Inflammatory macrophage treated with lipopolysaccharide for 4 hours (primary cell): ENCODE results near the gene SMURF2.
"Not testable (repeated sequence)": the region's sequence is repeated elsewhere in the genome, so short reads cannot be mapped to it uniquely, and the experiment has no call there.

Experiments
- DNase-seq: peaks from one replicate; pipeline ENCODE4 v3.0.0-alpha.2; 2020

SMURF2 gene

DNA sequence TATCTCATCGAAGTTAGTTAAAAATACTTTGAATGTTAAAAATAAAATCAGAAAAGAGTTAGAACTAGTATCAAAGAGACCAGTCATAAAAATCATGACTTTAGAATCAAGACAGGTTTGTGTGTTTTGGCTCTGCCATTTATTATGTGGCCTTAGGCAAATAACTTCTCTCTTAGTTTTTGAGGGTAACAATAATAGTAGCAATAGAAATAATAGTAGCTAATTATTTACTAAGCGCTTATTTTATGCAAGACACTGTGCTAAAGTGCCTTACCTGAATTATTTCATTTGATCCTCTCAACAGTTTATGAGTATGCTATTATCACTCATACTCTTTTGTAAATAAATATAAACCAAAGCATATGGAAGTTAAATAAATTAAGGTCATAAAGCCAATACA is 77.0 kb downstream of the SMURF2 start:
- no peak for DNase-seq

DNA sequence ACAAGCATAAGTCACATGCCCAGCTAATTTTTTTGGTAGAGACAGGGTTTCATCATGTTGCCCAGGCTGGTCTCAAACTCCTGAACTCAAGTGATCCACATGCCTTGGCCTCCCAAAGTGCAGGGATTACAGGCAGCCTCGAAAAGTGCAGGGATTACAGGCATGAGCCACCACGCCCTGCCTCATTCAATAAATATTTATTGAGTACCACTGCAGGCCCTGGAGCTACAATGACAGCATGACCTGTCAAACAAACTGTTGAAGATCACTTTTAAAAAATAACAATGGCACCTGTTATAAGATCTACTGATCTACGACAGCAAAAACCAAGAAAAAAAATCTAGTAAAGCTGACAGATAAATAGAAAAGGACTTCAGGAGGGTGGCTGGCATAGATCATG is 79.1 kb downstream of the SMURF2 start:
- DNase-seq = no peak

DNA sequence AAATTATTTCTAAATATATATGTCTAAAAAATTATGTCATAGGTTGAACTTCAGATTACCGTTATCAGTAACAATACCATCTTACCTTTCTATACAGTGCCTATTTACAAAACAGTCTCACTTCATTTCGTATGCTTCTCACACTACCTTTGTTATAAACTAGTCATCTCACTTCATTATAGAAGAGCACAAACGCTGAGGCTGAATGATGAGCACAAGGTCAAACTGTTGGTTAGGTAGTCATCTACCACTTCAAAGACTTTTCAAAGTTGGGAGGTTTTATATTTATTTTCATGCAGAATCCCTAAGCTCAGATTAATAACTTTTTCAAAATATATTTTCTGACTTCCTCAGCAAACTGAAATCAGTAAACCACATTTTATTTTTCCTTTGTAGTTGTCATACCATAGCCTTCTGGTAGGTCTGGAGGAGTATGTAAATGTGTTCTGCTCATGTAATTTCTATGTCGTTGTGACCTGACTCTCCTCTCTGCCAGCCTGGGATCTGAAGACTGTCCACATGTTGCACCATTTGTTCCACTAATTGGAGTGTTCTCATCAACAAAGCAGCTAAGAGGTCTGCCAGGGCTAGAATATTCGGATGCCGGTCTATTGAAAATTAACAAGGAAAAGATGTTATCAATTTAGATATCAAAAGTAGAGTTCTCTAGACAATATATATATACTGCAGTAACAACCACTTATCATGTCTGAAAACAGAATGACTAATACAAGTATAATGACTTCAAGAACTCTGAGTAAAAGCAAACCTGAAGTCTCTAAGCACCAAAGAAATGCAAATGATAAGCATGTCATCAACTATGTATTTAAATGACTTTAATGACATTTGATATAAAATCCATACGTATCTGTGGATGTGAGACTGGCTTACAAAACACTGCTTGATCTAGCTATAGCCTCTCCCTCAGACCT is 81.5 kb downstream of the SMURF2 start:
- DNase-seq = no peak

DNA sequence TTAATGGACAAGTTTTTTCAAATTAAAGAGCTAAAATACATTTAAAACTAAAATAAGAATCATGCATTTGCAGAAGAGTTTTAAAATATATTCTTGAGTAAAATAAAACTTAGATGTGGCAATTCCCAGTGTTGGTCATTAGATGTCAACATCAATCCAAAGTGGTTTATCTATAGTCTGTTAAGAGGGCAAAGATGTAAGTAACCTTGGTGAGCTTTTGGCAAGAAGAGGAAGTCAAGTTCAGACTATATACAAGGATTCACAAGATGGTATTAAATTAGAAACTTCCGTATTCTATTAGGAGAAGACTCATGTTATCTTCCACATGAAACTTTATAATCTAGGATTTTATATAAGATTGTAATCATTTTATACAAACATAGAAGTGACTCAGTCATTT is 82.2 kb downstream of the SMURF2 start:
- peak; percentile 52 for DNase-seq

DNA sequence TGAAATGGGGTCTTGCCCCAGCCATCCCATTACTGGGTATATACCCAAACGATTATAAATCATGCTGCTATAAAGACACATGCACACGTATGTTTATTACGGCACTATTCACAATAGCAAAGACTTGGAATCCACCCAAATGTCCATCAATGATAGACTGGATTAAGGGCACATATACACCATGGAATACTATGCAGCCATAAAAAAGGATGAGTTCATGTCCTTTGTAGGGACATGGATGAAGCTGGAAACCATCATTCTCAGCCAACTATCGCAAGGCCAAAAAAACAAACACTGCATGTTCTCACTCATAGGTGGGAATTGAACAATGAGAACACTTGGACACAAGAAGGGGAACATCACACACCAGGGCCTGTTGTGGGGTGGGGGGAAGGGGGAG is 85.1 kb downstream of the SMURF2 start:
- not testable (repeated sequence) for DNase-seq

DNA sequence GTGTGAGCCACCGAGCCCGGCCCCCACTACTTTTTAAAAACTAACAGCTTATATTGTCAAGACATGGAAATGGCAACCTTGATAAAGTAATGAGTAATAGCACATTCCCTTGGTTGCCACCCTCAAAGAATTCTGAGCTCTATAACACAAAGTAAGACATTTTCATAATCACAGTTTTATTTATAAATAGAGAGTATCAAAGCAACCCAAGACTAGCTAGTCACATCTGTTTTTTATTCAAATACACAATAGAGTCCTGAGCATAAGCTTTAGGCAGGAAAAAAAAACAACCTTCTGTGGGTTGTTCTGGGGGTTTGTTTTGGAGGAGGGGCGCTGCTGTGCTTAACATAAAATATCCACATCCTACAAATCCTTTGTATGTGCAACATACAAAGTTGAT is 86.7 kb downstream of the SMURF2 start:
- no peak for DNase-seq

DNA sequence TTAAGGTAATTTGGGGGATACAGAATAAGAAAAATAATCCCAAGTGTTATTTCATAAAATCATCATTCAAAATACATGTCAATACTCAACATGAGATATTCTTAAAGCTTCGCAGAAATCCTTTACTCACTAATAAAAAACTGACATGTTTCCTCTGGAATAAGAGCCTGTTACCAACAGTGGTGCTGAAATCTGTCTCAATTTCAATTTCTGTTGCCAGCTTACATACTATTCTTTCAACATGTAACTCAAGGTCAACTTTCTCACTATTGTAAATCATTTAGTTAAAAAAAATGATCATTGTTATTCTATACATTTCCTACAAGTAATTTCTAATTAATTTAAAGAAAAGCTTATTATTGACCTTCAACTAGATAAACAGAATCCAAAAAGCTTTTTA is 87.5 kb downstream of the SMURF2 start:
- DNase-seq = no peak

DNA sequence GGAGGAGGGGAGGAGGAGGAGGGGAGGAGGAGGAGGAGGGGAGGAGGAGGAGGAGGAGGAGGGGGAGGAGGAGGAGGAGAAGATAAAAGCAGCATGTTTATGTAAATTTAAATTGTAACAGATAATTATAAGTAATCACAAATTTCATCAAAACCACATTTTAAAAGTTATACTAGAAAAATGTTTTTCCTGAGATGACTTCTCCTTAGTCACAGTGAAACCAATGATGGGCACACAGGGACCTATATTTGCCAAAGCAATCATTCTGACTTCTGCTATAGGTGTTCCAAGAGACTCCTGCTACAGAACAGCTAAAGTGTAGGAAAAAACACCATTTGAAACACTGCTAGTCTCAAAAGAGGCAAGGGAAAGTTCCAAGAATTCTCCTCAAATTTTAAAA is 88.9 kb downstream of the SMURF2 start:
- DNase-seq = no peak

DNA sequence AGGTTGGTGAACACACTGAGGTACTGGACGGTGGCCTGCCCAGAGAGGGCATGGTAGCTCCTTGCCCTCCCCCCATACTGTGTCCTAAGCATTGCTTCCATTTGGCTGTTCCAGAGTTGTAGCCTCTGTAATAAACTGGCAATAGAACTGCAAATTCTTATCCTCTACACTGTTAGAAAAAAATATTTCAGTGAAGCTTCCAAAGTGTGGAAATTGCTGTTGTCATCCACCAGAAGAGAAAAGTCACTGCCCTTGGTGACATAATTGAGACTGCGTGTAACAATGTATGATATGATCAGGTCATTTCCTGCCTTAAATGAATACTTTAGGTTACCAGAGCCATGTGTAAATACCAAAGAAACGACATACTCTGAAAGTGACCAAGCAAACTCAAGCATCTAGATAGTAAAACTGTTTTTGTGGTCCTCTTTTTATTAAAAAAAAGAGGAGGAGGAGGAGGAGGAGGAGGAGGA is 89.4 kb downstream of the SMURF2 start:
- peak; percentile 77 for DNase-seq

DNA sequence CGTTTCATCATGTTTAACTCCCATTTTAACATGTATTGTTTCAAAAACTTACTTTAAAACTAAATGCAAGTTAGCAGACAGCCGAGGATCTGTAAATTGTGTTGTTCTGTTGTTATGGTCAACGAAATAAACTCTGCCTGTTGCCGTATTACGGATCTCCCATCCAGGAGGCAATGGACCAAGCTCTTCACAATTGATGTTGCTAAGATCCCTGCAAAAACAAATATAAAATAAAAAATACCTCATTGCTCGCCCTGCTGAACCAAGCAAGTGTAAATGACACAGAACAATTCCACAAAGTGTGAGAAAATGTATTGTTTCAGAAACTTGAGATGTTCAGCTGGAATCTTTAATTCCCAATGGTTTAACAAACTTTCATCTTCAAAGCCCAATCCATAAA is 90.4 kb downstream of the SMURF2 start:
- no peak for DNase-seq

DNA sequence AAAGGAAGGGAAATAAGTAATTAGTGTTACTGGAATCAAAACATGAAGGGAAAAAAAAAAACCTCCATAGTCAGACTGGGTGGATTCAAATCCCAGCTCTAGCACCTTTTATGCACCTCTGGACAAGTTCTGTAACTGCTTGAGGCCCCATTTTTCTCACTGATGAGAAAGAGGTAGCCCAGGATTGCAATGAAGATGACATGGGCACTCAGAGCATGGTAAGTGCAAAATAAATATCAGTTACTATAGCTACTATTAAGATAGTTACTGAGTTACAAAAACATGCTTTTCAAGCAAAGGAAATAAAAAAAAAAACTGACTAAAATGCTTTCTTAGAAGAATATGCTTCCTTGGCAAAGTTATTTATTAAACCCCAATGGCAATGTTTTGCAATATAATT is 96.5 kb downstream of the SMURF2 start:
- DNase-seq = no peak

DNA sequence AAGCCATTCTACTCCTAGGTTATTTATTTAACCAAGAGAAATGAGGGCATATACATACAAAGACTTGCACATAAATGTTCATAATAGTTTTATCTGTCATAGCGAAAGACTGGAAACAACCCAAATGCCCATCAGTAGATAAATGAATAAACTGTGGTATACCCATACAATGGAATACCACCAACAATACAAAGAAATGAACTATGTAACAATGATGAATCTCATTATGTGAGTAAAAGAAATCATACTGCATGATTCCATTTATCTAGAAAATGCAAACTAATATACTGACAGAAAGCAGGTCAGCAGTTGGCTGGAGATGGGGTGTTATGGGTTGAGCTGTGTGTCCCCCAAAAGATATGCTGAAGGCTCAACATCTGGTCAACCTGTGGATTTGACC is 98.0 kb downstream of the SMURF2 start:
- DNase-seq = no peak

DNA sequence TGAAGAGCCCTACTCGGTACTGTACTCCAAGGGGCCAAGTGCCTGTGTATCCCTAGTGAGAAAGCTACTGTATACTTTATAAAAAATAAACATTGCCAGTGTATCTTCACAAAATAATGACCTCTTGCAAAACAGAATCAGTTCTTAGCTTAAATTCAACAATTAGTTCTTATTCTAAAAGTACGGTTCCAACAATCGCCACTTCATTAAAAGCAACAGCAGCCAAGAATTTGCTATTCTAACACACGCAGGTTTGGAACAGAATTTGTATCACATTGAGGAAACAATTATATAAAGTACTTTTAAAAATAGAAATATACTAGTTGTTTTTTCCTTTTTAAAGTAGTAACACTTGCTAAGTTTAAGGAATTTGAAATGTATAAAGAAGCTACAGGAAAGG is 106.8 kb downstream of the SMURF2 start:
- DNase-seq = no peak

DNA sequence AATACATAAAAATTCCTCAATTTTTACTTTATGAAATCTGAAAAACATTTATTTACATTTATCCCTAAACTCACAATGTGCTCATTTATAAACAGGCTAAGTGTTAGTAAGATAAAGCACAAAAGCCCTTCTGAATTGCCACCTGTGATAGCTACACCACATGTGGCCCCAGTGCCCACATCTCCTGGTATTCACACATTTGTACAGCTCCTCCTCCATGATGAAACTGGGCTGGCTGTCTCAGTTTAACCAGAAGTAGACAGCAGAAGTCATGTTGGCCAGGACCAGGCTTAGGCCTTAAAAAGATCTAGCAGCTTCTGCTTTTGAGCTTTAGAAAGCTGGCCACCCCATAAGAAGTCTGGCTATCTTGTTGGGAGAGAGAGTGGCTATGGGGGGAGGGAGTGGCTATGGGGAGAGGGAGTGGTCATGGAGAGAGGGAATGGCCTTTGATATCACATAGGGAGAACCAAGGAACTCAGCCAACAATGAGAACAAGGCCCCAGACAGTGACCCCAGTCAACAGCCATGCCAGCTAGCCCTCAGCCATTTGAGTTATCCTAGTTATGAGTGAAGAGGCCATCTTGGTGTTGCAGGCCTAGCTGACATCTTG is 108.0 kb downstream of the SMURF2 start:
- DNase-seq = no peak

DNA sequence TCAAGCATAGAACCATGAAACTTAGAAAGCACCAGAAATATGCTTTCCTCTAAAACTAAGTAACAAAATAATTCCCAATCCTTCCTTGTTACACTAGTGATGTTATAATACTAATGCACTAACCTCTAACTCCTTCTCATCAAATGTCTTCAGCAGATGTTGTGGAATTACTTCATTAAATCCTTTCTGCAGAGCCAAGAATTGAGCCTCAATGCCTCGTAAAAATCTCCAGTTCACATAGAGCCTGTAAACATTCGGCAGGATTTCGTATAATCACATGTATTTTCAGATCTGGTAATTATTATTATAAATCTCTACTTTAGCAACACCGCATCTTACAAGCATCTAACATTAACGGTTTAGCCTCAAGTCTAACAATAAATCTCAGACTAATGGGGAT is 110.6 kb downstream of the SMURF2 start:
- no peak for DNase-seq

DNA sequence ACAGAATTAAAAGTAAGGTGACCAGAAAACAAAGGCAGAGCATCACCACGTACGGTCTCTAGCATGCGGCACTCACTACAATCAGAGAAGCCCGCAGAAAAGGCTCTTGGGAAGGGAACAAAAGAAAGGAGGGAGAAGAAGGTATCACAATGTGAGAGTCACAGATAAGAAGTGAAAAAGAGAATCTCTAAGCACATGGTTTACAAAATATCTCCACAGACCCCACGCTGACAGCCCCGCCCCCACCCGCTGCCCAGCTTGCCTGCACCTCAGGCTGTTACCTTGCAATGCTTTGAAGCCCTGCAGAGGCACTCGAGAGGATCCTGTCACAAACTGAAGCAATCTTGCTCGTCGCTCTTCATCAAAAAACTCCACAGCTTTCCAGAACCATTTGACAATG is 114.8 kb downstream of the SMURF2 start:
- DNase-seq = no peak

DNA sequence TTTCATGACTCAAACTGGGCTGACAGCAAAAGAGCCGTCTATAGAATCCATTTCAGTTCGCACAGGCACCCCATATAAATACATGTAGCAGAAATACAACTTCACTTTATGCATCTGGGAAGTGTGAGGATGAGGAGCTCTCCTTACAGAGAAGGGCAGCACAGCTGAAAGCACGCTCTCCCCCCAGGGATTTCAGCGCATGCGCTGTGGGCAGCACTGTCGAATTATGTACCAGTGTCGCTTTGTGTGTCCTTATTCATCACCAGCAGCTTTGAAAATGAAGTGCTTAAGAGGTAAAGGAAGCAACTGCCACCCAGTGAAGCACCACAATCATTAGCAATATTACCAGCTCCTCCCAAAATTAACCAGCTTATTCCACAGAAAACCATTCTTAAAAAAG is 115.4 kb downstream of the SMURF2 start:
- no peak for DNase-seq

DNA sequence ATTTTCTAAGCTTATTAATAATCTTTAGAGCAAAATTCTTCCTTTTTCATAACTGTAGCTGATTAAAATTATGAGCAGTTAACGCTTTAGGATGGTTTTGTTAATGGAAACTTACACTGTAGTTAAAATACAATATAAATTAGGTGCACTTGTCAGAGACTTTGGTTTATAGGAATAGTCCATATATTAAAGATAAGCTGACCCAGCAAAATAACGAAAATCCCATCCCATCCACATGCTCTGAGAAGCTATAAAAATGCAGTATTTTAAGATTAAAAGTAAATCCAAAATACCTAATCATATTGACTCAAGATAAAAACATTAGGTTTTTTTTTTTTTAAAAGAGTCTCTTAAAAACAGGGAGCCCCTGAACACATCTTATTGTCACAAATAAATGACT is 117.4 kb downstream of the SMURF2 start:
- DNase-seq = no peak

DNA sequence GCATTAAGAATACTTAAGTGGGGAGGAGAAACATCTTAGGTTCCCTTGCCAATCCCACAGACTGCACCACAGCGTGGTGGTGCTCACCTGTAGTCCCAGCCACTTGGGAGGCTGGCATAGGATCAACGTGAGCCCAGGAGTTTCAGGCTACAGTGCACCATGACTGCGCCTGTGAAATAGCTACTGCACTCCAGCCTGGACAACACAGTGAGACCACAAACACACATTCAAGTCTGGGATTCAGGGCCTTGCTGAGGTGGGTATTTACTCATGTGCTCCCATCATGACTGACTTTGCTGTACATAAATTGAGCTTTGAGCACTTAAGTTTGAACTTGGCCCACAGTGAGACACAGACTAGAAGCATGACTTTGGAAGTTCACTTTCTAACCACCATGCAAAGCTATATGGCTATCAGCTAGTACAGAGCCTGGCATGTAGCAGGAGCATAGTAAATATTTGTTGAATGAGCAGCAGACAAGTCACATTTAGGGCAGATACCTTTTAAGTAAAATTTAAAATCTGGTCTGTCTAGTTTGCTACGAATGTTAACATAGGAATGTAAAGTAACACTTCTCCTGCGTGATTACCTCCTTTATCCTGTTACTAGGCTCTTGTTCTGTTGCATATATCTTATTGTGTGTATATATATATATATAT is 121.9 kb downstream of the SMURF2 start:
- DNase-seq = no peak

DNA sequence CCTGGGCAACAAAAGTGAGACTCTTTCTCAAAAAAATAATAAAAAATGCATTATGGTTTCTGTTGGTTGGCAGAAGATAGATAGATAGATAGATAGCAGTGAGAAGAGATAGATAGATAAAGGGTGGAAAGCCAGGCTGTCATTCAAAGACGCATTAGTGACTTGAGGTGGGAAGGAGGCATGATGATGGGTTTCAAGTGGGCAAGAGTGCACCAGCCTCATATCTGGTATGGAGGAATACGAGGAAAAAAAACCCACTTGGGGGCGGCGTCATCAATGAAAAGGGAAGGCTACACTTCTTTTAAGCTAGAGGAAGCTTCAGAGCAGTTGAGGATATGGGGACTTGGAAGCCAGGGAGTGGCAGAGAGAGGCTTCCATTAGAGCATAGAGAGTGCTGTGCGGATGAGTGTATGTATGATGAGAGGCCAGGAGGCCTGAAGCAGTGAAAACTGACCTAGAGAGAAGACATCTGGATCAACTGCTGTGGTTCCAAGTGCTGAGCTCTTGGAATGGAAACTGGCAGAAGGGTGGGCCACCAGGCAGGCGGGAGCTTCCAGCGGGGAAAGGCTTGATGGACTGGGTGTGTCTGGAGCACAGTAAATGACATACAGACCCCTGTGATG is 123.5 kb downstream of the SMURF2 start:
- no peak for DNase-seq

DNA sequence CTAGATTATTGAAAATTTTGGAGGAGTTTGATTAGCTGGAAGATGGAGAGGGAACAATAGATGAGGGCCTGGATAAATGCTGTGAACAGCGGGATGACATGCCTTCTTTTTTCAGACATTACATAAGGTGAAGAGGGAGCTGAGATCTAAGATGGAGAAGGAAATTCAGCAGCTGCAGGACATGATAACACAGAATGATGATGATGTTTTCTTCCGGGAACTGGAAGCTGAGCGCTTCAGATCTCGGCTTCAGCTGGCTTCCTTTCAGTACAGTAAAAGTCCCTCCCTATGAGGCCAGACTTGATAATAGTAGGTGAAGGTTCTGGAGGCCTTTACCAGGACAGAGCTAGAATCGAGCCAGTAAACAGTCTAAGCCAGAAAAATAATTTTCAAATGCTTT is 124.6 kb downstream of the SMURF2 start:
- no peak for DNase-seq

DNA sequence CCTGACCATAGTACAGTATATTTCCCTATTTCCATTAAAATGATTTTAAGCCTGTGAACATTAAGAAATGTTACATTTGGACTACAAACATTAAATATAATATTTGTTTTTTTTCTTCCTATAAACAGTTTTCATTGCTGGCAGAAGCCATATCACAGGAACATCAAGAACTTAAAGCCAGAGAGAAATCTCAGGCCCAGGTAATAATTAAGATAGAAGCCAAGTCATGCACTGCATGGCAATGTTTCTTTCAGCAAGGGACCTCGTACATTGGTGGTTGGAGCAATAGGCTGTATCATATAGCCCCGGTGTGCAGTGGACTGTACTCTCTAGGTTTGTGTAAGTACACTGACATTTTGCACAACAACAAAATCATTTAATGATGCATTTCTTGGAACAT is 125.2 kb downstream of the SMURF2 start:
- DNase-seq = no peak

DNA sequence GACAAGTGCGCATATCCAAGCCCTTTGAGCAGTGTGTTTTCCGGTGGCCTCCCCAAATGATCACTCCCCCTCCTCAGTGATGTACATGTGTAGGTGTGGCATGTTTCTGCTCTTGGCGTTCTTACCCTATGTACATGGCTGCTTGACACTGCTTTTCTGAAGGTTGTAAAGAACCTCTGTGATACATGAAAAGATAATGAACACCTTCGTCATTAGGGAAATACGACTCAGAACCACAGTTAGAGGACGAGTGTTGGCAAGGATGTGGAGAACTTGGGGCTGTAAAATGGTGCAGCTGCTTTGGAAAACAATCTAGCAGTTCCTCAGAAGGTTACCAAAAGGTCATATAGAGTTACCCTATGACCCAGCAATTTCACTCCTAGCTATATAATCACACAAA is 126.8 kb downstream of the SMURF2 start:
- no peak for DNase-seq

DNA sequence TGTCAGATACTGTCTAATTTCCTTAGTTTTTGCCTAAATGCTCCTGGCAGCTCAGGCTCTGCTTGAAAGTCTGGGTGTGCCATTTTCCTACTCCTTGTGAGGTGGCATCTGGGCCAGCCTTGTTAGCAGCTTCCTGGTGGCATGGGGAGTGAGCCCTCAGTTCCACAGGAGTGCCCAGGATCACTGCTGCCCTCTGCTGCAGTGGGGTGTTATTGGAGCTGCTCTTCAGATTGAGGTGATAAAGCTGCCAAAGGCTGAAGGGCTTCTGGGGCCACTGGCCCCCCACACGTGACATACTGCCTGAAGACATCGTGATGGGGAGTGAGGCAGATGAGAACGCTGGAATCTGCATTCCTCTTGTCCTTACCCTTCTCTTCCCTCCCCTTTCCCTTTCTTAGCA is 127.9 kb downstream of the SMURF2 start:
- no peak for DNase-seq
